ENCODE data around the gene HERC6. TPM values are rescaled to one million over a fixed set of nuclear protein-coding genes. Genes with fewer than 3 reads are reported as not detected.

HERC6 gene
- total RNA-seq, 1 experiment from 2014 or later, result 4.1 TPM

DNA sequence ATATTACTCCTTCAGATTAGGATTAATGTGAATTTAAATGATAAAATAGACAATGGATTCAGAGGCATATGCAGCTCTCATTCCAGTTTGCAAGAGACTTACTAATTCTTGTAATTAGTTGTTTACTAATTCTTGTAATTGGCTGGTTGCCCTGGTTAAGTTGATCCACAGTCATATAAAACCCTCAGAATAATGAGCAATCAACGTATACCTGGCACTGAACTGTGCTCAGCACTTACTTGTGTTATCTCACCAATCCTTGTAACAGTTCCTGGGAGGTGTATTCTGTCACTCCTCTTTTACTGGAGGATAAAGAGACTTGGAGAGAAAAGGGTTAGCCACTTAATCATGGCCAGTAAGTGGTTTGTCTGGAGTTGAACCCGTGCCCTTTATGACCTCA, 88.7 kb downstream of the HERC6 start:
- Mint-ChIP-seq H3K9me3 (no peaks in the 10 kb centered on the region), H3K27me3 (ENCODE audit: low read depth) (no peaks in the 10 kb centered on the region), H3K4me3 (no peak overlapping the region), H3K36me3 (peaks cover 25% of the 10 kb centered on the region), H3K27ac (no peak overlapping the region), H3K4me1 (peaks cover 3% of the 10 kb centered on the region)
- no peak for ATAC-seq
- DNase-seq (ENCODE audit: low spot score), result no peak
- POLR2A ChIA-PET, result no interaction called here
- TF ChIP-seq ZNF121 (CRISPR knock-in tag; IDR thresholded peaks at IDR 0.05) (no peak), FOXP1 (CRISPR knock-in tag; IDR thresholded peaks at IDR 0.05; ENCODE audit: borderline replicate concordance) (no peak), TEAD1 (CRISPR knock-in tag; IDR thresholded peaks at IDR 0.05) (no peak), TP53 (CRISPR knock-in tag; IDR thresholded peaks at IDR 0.05) (no peak), ATF1 (CRISPR knock-in tag; IDR thresholded peaks at IDR 0.05) (no peak), CREB1 (CRISPR knock-in tag; IDR thresholded peaks at IDR 0.05) (no peak), ELF4 (CRISPR knock-in tag; IDR thresholded peaks at IDR 0.05; ENCODE audit: low read depth) (no peak), CBFB (CRISPR knock-in tag; IDR thresholded peaks at IDR 0.05; ENCODE audit: low read depth) (no peak), ZNF219 (CRISPR knock-in tag; IDR thresholded peaks at IDR 0.05; ENCODE audit: borderline replicate concordance) (no peak), NFE2L1 (CRISPR knock-in tag; IDR thresholded peaks at IDR 0.05) (no peak), JAZF1 (CRISPR knock-in tag; IDR thresholded peaks at IDR 0.05) (no peak), TEAD4 (CRISPR knock-in tag; IDR thresholded peaks at IDR 0.05) (no peak), GTF2I (CRISPR knock-in tag; conservative IDR thresholded peaks at IDR 0.05) (no peak)
- TF ChIP-seq, protein P1, sequence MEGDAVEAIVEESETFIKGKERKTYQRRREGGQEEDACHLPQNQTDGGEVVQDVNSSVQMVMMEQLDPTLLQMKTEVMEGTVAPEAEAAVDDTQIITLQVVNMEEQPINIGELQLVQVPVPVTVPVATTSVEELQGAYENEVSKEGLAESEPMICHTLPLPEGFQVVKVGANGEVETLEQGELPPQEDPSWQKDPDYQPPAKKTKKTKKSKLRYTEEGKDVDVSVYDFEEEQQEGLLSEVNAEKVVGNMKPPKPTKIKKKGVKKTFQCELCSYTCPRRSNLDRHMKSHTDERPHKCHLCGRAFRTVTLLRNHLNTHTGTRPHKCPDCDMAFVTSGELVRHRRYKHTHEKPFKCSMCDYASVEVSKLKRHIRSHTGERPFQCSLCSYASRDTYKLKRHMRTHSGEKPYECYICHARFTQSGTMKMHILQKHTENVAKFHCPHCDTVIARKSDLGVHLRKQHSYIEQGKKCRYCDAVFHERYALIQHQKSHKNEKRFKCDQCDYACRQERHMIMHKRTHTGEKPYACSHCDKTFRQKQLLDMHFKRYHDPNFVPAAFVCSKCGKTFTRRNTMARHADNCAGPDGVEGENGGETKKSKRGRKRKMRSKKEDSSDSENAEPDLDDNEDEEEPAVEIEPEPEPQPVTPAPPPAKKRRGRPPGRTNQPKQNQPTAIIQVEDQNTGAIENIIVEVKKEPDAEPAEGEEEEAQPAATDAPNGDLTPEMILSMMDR (IDR thresholded peaks at IDR 0.05), result no peak
- TF ChIP-seq, protein P2, sequence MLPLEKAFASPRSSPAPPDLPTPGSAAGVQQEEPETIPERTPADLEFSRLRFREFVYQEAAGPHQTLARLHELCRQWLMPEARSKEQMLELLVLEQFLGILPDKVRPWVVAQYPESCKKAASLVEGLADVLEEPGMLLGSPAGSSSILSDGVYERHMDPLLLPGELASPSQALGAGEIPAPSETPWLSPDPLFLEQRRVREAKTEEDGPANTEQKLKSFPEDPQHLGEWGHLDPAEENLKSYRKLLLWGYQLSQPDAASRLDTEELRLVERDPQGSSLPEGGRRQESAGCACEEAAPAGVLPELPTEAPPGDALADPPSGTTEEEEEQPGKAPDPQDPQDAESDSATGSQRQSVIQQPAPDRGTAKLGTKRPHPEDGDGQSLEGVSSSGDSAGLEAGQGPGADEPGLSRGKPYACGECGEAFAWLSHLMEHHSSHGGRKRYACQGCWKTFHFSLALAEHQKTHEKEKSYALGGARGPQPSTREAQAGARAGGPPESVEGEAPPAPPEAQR (CRISPR knock-in tag; IDR thresholded peaks at IDR 0.05), result no peak
- CTCF ChIA-PET, result no interaction called here

DNA sequence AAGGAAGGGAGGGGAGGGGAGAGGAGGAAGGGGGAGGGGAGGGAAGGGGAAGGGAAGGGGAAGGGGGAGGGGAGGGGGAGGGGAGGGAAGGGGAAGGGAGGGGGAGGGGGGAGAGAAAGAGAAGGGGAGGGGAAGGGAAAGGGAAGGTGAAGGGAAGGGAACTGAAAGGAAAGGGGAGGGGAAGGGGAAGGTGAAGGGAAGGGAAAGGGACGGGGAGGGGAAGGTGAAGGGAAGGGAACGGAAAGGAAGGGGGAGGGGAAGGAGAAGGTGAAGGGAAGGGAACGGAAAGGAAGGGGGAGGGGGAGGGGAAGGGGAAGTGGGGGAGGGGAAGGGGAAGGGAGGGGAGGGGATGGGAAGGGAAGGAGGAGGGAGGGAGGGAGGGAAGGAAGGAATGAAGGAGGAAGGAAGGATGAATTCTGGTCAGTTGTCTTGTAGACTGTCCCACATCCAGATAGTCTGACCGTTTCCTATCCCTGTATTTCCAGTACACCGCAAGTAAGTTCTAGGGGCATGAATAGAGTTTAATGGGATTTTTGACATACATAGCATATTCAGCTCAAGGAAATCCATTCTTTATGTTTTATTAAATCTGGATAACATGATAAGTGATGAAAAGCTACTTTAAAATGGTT, 98.7 kb downstream of the HERC6 start:
- no peaks in the 10 kb centered on the region for H3K27me3 Mint-ChIP-seq (ENCODE audit: low read depth)
- no peaks in the 10 kb centered on the region for H3K4me1 Mint-ChIP-seq
- H3K4me3 Mint-ChIP-seq, result no peak overlapping the region
- ATAC-seq (no peak), DNase-seq (ENCODE audit: low spot score) (no peak)
- TF ChIP-seq, protein P3, sequence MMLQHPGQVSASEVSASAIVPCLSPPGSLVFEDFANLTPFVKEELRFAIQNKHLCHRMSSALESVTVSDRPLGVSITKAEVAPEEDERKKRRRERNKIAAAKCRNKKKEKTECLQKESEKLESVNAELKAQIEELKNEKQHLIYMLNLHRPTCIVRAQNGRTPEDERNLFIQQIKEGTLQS (CRISPR knock-in tag; conservative IDR thresholded peaks at IDR 0.05), result no peak
- TF ChIP-seq CREM (CRISPR knock-in tag; IDR thresholded peaks at IDR 0.05) (no peak), ZNF121 (CRISPR knock-in tag; IDR thresholded peaks at IDR 0.05) (no peak), GABPB1 (CRISPR knock-in tag; IDR thresholded peaks at IDR 0.05) (no peak), ESRRA (CRISPR knock-in tag; IDR thresholded peaks at IDR 0.05; ENCODE audit: borderline replicate concordance) (no peak)
- TF ChIP-seq, protein P4, sequence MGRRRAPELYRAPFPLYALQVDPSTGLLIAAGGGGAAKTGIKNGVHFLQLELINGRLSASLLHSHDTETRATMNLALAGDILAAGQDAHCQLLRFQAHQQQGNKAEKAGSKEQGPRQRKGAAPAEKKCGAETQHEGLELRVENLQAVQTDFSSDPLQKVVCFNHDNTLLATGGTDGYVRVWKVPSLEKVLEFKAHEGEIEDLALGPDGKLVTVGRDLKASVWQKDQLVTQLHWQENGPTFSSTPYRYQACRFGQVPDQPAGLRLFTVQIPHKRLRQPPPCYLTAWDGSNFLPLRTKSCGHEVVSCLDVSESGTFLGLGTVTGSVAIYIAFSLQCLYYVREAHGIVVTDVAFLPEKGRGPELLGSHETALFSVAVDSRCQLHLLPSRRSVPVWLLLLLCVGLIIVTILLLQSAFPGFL (CRISPR knock-in tag; IDR thresholded peaks at IDR 0.05; ENCODE audit: borderline replicate concordance), result no peak
- TF ChIP-seq, protein P5, sequence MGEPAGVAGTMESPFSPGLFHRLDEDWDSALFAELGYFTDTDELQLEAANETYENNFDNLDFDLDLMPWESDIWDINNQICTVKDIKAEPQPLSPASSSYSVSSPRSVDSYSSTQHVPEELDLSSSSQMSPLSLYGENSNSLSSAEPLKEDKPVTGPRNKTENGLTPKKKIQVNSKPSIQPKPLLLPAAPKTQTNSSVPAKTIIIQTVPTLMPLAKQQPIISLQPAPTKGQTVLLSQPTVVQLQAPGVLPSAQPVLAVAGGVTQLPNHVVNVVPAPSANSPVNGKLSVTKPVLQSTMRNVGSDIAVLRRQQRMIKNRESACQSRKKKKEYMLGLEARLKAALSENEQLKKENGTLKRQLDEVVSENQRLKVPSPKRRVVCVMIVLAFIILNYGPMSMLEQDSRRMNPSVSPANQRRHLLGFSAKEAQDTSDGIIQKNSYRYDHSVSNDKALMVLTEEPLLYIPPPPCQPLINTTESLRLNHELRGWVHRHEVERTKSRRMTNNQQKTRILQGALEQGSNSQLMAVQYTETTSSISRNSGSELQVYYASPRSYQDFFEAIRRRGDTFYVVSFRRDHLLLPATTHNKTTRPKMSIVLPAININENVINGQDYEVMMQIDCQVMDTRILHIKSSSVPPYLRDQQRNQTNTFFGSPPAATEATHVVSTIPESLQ (CRISPR knock-in tag; IDR thresholded peaks at IDR 0.05), result no peak
- TF ChIP-seq, protein P6, sequence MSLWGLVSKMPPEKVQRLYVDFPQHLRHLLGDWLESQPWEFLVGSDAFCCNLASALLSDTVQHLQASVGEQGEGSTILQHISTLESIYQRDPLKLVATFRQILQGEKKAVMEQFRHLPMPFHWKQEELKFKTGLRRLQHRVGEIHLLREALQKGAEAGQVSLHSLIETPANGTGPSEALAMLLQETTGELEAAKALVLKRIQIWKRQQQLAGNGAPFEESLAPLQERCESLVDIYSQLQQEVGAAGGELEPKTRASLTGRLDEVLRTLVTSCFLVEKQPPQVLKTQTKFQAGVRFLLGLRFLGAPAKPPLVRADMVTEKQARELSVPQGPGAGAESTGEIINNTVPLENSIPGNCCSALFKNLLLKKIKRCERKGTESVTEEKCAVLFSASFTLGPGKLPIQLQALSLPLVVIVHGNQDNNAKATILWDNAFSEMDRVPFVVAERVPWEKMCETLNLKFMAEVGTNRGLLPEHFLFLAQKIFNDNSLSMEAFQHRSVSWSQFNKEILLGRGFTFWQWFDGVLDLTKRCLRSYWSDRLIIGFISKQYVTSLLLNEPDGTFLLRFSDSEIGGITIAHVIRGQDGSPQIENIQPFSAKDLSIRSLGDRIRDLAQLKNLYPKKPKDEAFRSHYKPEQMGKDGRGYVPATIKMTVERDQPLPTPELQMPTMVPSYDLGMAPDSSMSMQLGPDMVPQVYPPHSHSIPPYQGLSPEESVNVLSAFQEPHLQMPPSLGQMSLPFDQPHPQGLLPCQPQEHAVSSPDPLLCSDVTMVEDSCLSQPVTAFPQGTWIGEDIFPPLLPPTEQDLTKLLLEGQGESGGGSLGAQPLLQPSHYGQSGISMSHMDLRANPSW (CRISPR knock-in tag; conservative IDR thresholded peaks at IDR 0.05; ENCODE audit: low read depth), result no peak
- TF ChIP-seq, protein P7, sequence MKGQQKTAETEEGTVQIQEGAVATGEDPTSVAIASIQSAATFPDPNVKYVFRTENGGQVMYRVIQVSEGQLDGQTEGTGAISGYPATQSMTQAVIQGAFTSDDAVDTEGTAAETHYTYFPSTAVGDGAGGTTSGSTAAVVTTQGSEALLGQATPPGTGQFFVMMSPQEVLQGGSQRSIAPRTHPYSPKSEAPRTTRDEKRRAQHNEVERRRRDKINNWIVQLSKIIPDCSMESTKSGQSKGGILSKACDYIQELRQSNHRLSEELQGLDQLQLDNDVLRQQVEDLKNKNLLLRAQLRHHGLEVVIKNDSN (CRISPR knock-in tag; IDR thresholded peaks at IDR 0.05), result no peak
- TF ChIP-seq, protein P8, sequence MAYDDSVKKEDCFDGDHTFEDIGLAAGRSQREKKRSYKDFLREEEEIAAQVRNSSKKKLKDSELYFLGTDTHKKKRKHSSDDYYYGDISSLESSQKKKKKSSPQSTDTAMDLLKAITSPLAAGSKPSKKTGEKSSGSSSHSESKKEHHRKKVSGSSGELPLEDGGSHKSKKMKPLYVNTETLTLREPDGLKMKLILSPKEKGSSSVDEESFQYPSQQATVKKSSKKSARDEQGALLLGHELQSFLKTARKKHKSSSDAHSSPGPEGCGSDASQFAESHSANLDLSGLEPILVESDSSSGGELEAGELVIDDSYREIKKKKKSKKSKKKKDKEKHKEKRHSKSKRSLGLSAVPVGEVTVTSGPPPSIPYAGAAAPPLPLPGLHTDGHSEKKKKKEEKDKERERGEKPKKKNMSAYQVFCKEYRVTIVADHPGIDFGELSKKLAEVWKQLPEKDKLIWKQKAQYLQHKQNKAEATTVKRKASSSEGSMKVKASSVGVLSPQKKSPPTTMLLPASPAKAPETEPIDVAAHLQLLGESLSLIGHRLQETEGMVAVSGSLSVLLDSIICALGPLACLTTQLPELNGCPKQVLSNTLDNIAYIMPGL (CRISPR knock-in tag; IDR thresholded peaks at IDR 0.05), result no peak
- ChIA-PET POLR2A (no interaction called here), CTCF (interaction anchor here (1.1 kb wide), 1 partner anchor 258 kb away, joined by 3 read pairs; no protein-coding TSS in a partner anchor)
- H3K27ac Mint-ChIP-seq, result no peak overlapping the region
- H3K9me3 Mint-ChIP-seq, result no peaks in the 10 kb centered on the region
- H3K36me3 Mint-ChIP-seq, result peaks cover 4% of the 10 kb centered on the region
